Psoas muscle (tissue), 8 donors: ENCODE results near the gene VAC14. TPM values are rescaled to one million over a fixed set of nuclear protein-coding genes. Genes with fewer than 3 reads are reported as not detected.

Experiments
- ATAC-seq, 4 donors: fragments of 200-7000 bp; cut with Tn5 transposase; one replicate each; pipeline ENCODE4 v1.9.1; 2020; ENCODE audit warnings: moderate library complexity in 3 of 4, mild to moderate bottlenecking in 2 of 4
- DNase-seq, 2 donors: peaks; one replicate each; pipeline ENCODE4 v3.0.0-alpha.2; 2020
- H3K27ac ChIP-seq: fragments of 200-600 bp; one replicate; pipeline ENCODE4 v1.8.0; 2022
- H3K27me3 ChIP-seq, 3 donors: fragments of 200-600 bp in 1 of 3; one replicate each; pipeline versions ENCODE4 v1.6.1 to v1.8.0; 2013 to 2022; ENCODE audit warnings: low read length in 2 of 3, mild to moderate bottlenecking in 2 of 3, moderate library complexity in 1 of 3; ENCODE audit not compliant: insufficient read depth in 3 of 3
- H3K36me3 ChIP-seq, 2 donors: fragments of 200-600 bp in 1 of 2; one replicate each; pipeline versions ENCODE4 v1.6.1 to v1.8.0; 2013 to 2022; ENCODE audit warnings: low read depth in 1 of 2, mild to moderate bottlenecking in 1 of 2, moderate library complexity in 1 of 2; ENCODE audit not compliant: insufficient read depth in 1 of 2
- H3K4me1 ChIP-seq: fragments of 200-600 bp; one replicate; pipeline ENCODE4 v1.8.0; 2022
- H3K4me3 ChIP-seq: fragments of 200-600 bp; one replicate; pipeline ENCODE4 v1.8.0; 2022; ENCODE audit warnings: mild to moderate bottlenecking
- H3K9me3 ChIP-seq: fragments of 200-600 bp; one replicate; pipeline ENCODE4 v1.8.0; 2022
- CTCF ChIP-seq: fragments of 200-600 bp; IDR thresholded peaks from one replicate; pipeline ENCODE4 v1.8.0; 2022; ENCODE audit warnings: antibody characterized with exemption
- WGBS, 3 donors: extraction: QIAGEN DNeasy Blood & Tissue Kit; methylation state at CpG; one replicate each; pipeline versions ENCODE4 v1.1.6 to v1.1.7; 2013; 5-methylcytosine and 5-hydroxymethylcytosine counted together
- intact Hi-C, 2 donors: fragments of 100-400 bp; cut with DNase I; formaldehyde crosslinking; loops; one replicate each; pipeline versions ENCODE4 v1.11.0 to v1.14.2; 2022
- polyA plus RNA-seq, 3 donors: library from polyadenylated mRNA; stranded (reverse); fragments of 200-250 nt; gene quantifications; one replicate each; pipeline ENCODE4 v1.2.3, GENCODE V29; 2013
- total RNA-seq, 4 donors: library from RNA; stranded (reverse); fragmentation: NEBNext Ultra II Directional in 2 of 4; extraction: Animal tissue kit (Norgen Biotek cat#: 25700) in 2 of 4; gene quantifications; one replicate each; pipeline versions ENCODE4 v1.2.1 to v1.2.4, GENCODE V29; 2021 to 2023
- donor health status: healthy with polysubstance abuse.
- donor health status: DM: no; HTN: no; CAD: no; lungs with moderate emphysema.
- donor health status: Bipolar disorder and iron deficiency.
- donor health status: healthy.
- donor health status: DM: yes; HTN: yes; CAD: no.
- donor health status: DM: no; HTN: no; CAD: no.
- donor health status: DM: no; HTN: no; CAD: no.
- donor health status: DM: yes; HTN: yes; CAD: no.

Gene VAC14
- total and polyA plus RNA-seq, 7 donors: 19.9 to 24.3 (median 23.0) TPM

- Histone ChIP-seq H3K36me3 (no peaks in the 10 kb centered on the region), H3K4me3 (no peak overlapping the region), H3K27me3 (no peaks in the 10 kb centered on the region), H3K9me3 (no peaks in the 10 kb centered on the region), H3K4me1 (peaks cover 100% of the 10 kb centered on the region), H3K27ac (peak overlapping the region; percentile 86)
- ATAC-seq: peak in 1 of 4 donors; percentile 2
- intact Hi-C loops: no loop called here
- 54 to 57% (median 54%) methylated on average over 14 of the region's 14 CpGs for WGBS, 3 donors
- no peak for TF ChIP-seq CTCF
- DNase-seq: peak; percentile 26 to 69
Measured at GRCh38 chr16:70692130-70692872, 108.7 kb downstream of the VAC14 start.

GRCh38 chr16:70691223-70692129 lies 109.5 kb downstream of the VAC14 start:
- TF ChIP-seq CTCF: no peak
- peak; percentile 84 to 88 for DNase-seq
- intact Hi-C loops: no loop called here

GRCh38 chr16:70689970-70690891 lies 110.7 kb downstream of the VAC14 start:
- H3K9me3 ChIP-seq: no peaks in the 10 kb centered on the region
- intact Hi-C loops: no loop called here
- H3K4me1 ChIP-seq: peaks cover 90% of the 10 kb centered on the region
- WGBS, 3 donors: 53 to 63% (median 57%) methylated on average over 16 of the region's 16 CpGs
- peak; percentile 40 to 83 for DNase-seq
- H3K27ac ChIP-seq: peak overlapping the region; percentile 86
- H3K4me3 ChIP-seq: no peak overlapping the region
- peak in 3 of 4 donors; percentile 11 to 34 (median 30) for ATAC-seq
- no peaks in the 10 kb centered on the region for H3K36me3 ChIP-seq
- no peaks in the 10 kb centered on the region for H3K27me3 ChIP-seq
- no peak for TF ChIP-seq CTCF

More at GRCh38 chr16:70691223-70692129, 109.5 kb downstream of the VAC14 start:
- WGBS, 3 donors: 43 to 54% (median 44%) methylated on average over 25 to 26 of the region's 26 CpGs
- no peak overlapping the region for H3K4me3 ChIP-seq
- H3K27me3 ChIP-seq: no peaks in the 10 kb centered on the region
- ATAC-seq: peak; percentile 7 to 32 (median 17)
- H3K4me1 ChIP-seq: peaks cover 100% of the 10 kb centered on the region
- H3K36me3 ChIP-seq: no peaks in the 10 kb centered on the region
- peak overlapping the region; percentile 86 for H3K27ac ChIP-seq
- no peaks in the 10 kb centered on the region for H3K9me3 ChIP-seq
